Neural cell (in vitro differentiated cells): ENCODE measurements around the gene ZAR1. TPM values are rescaled to one million over a fixed set of nuclear protein-coding genes. Genes with fewer than 3 reads are reported as not detected.

Source experiments
- H2AFZ ChIP-seq: fragments of 200-600, 300-800 bp; sonication (generic), shearing (Covaris generic); 2 replicates; pipeline ENCODE4 v1.6.0; 2014; ENCODE audit warnings: low read depth, mild to moderate bottlenecking, antibody characterized with exemption, low read length, moderate library complexity
- H3F3A ChIP-seq: fragments of 200-600 bp; shearing (Covaris generic); 2 replicates; pipeline ENCODE4 v1.6.1; 2016; ENCODE audit warnings: mild to moderate bottlenecking, moderate library complexity, mixed read lengths, antibody characterized with exemption, low read length; ENCODE audit not compliant: insufficient read depth, poor library complexity, severe bottlenecking
- H3K27ac ChIP-seq: fragments of 200-600, 300-800 bp; sonication (generic), shearing (Covaris generic); 2 replicates; pipeline ENCODE4 v1.5.1; 2014; ENCODE audit warnings: mild to moderate bottlenecking, low read length, moderate library complexity
- H3K27me3 ChIP-seq: fragments of 300-800, 200-600 bp; sonication (generic), shearing (Covaris generic); 2 replicates; pipeline ENCODE4 v1.6.0; 2014; ENCODE audit warnings: mild to moderate bottlenecking, low read depth, low read length, moderate library complexity; ENCODE audit not compliant: insufficient read depth
- H3K36me3 ChIP-seq: fragments of 300-800, 200-600 bp; sonication (generic), shearing (Covaris generic); 2 replicates; pipeline ENCODE4 v1.5.1; 2014; ENCODE audit warnings: mild to moderate bottlenecking, antibody characterized with exemption, low read length, moderate library complexity; ENCODE audit not compliant: insufficient read depth
- H3K4me2 ChIP-seq: fragments of 300-800, 200-600 bp; sonication (generic), shearing (Covaris generic); 2 replicates; pipeline ENCODE4 v1.6.0; 2014; ENCODE audit warnings: mild to moderate bottlenecking, low read length
- H3K4me3 ChIP-seq: fragments of 300-800, 200-600 bp; sonication (generic), shearing (Covaris generic); 2 replicates; pipeline ENCODE4 v1.5.1; 2014; ENCODE audit warnings: mild to moderate bottlenecking, low read length, moderate library complexity
- H3K79me2 ChIP-seq: fragments of 200-600 bp; shearing (Covaris generic); replicated peaks from 2 replicates; pipeline ENCODE4 v1.6.0; 2014; ENCODE audit warnings: mild to moderate bottlenecking, low read length, moderate library complexity; ENCODE audit not compliant: insufficient read depth
- H3K9ac ChIP-seq: fragments of 300-800, 200-600 bp; sonication (generic), shearing (Covaris generic); 2 replicates; pipeline ENCODE4 v1.6.1; 2016; ENCODE audit warnings: mild to moderate bottlenecking, low read length, mixed read lengths
- H3K9me2 ChIP-seq: fragments of 200-600 bp; shearing (Covaris generic); 2 replicates; pipeline ENCODE4 v1.6.1; 2016; ENCODE audit warnings: mild to moderate bottlenecking, low read length, mixed read lengths; ENCODE audit not compliant: insufficient read depth
- H3K9me3 ChIP-seq: fragments of 200-600, 300-800 bp; sonication (generic), shearing (Covaris generic); 2 replicates; pipeline ENCODE4 v1.6.1; 2016; ENCODE audit warnings: mild to moderate bottlenecking, mixed run types, low read length, moderate library complexity, mixed read lengths
- H4K20me1 ChIP-seq: fragments of 200-600 bp; shearing (Covaris generic); 2 replicates; pipeline ENCODE4 v1.6.1; 2016; ENCODE audit warnings: mild to moderate bottlenecking, mixed run types; ENCODE audit not compliant: insufficient read depth
- EP300 ChIP-seq: fragments of 450-650 bp; conservative IDR thresholded peaks from 2 replicates; pipeline ENCODE4 v1.6.1; 2014; ENCODE audit warnings: antibody characterized with exemption, mild to moderate bottlenecking, moderate library complexity; ENCODE audit not compliant: poor library complexity, severe bottlenecking
- EZH2 ChIP-seq: fragments of 200-600, 300-800 bp; shearing (Covaris generic), sonication (generic); IDR thresholded peaks from 2 replicates; pipeline ENCODE4 v1.6.1; 2014; ENCODE audit warnings: antibody characterized with exemption, low read length, borderline replicate concordance, mild to moderate bottlenecking; ENCODE audit not compliant: insufficient read depth, poor library complexity, severe bottlenecking
- MXI1 ChIP-seq: fragments of 450-650 bp; conservative IDR thresholded peaks from 2 replicates; pipeline ENCODE4 v1.6.1; 2014; ENCODE audit warnings: antibody characterized with exemption, mild to moderate bottlenecking; ENCODE audit not compliant: poor library complexity, severe bottlenecking
- POLR2AphosphoS5 ChIP-seq: IDR thresholded peaks from 2 replicates; pipeline ENCODE4 v1.6.1; 2012
- RAD21 ChIP-seq: fragments of 450-650 bp; conservative IDR thresholded peaks from 2 replicates; pipeline ENCODE4 v1.6.1; 2014; ENCODE audit warnings: antibody characterized with exemption, mild to moderate bottlenecking, moderate library complexity
- SMC3 ChIP-seq: fragments of 450-650 bp; conservative IDR thresholded peaks from 2 replicates; pipeline ENCODE4 v1.6.1; 2014; ENCODE audit warnings: antibody characterized with exemption, mild to moderate bottlenecking, moderate library complexity; ENCODE audit not compliant: poor library complexity
- TAF1 ChIP-seq: IDR thresholded peaks from 2 replicates; pipeline ENCODE4 v1.6.1; 2012; ENCODE audit warnings: low read depth
- polyA plus RNA-seq: library from polyadenylated mRNA; depleted of rRNA; stranded (reverse); fragments of >200 nt; gene quantifications from 2 replicates; pipeline ENCODE4 v1.2.3, GENCODE V29; 2014
- TF ChIP-seq, protein P1 (sequence below): IDR thresholded peaks from 2 replicates; pipeline ENCODE4 v1.6.1; 2012; ENCODE audit warnings: borderline replicate concordance
- TF ChIP-seq, protein P2 (sequence below): fragments of 450-650 bp; IDR thresholded peaks from 2 replicates; pipeline ENCODE4 v1.5.1; 2014; ENCODE audit warnings: antibody characterized with exemption, mild to moderate bottlenecking, moderate library complexity; ENCODE audit not compliant: poor library complexity, severe bottlenecking

Gene ZAR1
- polyA plus RNA-seq, 1 donor from 2014 or later, result not detected

DNA sequence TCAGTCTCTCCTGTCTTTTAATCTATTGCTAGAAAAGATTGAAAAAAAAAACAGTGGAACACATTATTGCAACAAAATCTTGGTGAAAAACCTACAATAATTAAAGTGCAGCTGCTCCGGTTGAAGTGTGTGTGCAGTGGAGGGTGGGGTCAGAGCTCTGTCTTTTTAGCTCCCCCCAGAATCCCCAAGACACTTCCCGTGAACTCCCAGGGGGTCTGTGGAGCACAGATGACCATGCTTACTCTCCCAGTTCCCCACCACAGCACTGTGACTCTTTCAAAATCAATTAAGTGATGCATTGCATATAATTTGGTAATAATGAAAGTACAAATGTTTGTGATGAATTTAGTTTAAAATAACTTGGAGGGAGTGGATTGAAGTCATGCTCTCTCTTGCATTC, 22.6 kb upstream of the ZAR1 start:
- Histone ChIP-seq H3K9me3 (no peaks in the 10 kb centered on the region), H2AFZ (no peak overlapping the region), H3K27ac (no peak overlapping the region), H3K9ac (no peak overlapping the region), H4K20me1 (no peaks in the 10 kb centered on the region), H3K4me3 (no peak overlapping the region), H3K36me3 (no peaks in the 10 kb centered on the region), H3K9me2 (no peaks in the 10 kb centered on the region), H3F3A (no peaks in the 10 kb centered on the region), H3K79me2 (no peaks in the 10 kb centered on the region), H3K4me2 (no peak overlapping the region), H3K27me3 (no peaks in the 10 kb centered on the region)
- TF ChIP-seq MXI1 (no peak), SMC3 (no peak), EP300 (no peak), TAF1 (no peak), POLR2AphosphoS5 (no peak), RAD21 (no peak), EZH2 (no peak)
- TF ChIP-seq, protein P1, sequence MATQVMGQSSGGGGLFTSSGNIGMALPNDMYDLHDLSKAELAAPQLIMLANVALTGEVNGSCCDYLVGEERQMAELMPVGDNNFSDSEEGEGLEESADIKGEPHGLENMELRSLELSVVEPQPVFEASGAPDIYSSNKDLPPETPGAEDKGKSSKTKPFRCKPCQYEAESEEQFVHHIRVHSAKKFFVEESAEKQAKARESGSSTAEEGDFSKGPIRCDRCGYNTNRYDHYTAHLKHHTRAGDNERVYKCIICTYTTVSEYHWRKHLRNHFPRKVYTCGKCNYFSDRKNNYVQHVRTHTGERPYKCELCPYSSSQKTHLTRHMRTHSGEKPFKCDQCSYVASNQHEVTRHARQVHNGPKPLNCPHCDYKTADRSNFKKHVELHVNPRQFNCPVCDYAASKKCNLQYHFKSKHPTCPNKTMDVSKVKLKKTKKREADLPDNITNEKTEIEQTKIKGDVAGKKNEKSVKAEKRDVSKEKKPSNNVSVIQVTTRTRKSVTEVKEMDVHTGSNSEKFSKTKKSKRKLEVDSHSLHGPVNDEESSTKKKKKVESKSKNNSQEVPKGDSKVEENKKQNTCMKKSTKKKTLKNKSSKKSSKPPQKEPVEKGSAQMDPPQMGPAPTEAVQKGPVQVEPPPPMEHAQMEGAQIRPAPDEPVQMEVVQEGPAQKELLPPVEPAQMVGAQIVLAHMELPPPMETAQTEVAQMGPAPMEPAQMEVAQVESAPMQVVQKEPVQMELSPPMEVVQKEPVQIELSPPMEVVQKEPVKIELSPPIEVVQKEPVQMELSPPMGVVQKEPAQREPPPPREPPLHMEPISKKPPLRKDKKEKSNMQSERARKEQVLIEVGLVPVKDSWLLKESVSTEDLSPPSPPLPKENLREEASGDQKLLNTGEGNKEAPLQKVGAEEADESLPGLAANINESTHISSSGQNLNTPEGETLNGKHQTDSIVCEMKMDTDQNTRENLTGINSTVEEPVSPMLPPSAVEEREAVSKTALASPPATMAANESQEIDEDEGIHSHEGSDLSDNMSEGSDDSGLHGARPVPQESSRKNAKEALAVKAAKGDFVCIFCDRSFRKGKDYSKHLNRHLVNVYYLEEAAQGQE, result no peak
- TF ChIP-seq, protein P2, sequence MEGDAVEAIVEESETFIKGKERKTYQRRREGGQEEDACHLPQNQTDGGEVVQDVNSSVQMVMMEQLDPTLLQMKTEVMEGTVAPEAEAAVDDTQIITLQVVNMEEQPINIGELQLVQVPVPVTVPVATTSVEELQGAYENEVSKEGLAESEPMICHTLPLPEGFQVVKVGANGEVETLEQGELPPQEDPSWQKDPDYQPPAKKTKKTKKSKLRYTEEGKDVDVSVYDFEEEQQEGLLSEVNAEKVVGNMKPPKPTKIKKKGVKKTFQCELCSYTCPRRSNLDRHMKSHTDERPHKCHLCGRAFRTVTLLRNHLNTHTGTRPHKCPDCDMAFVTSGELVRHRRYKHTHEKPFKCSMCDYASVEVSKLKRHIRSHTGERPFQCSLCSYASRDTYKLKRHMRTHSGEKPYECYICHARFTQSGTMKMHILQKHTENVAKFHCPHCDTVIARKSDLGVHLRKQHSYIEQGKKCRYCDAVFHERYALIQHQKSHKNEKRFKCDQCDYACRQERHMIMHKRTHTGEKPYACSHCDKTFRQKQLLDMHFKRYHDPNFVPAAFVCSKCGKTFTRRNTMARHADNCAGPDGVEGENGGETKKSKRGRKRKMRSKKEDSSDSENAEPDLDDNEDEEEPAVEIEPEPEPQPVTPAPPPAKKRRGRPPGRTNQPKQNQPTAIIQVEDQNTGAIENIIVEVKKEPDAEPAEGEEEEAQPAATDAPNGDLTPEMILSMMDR, result no peak

DNA sequence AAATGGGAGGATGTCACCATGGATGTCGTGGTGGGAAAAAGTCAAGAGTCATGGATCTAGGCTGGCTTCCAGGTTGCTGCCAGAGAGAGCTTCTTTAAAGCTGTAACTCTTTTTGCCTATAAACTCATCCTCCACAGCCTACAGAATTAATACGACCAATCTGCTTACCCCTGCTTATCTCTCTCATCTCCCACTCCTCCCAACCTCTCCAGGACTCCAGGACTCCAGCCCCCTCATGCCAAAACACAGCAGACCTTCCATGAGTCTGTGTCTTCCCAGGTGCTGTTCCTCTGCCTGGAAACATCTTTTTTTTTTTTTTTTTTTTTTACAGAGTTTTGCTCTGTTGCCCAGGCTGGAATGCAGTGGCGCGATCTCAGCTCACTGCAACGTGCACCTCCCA, 22.2 kb upstream of the ZAR1 start:
- H3K9me2 ChIP-seq, result no peaks in the 10 kb centered on the region
- no peaks in the 10 kb centered on the region for H3K9me3 ChIP-seq
- TF ChIP-seq EP300, result no peak
- TF ChIP-seq, protein P2, result no peak
- TF ChIP-seq, protein P1, result no peak
- no peak for TF ChIP-seq EZH2
- TF ChIP-seq SMC3, result no peak
- no peak overlapping the region for H3K27ac ChIP-seq
- H3K36me3 ChIP-seq, result no peaks in the 10 kb centered on the region
- H3K9ac ChIP-seq, result no peak overlapping the region
- H3K4me2 ChIP-seq, result no peak overlapping the region
- no peaks in the 10 kb centered on the region for H3K79me2 ChIP-seq
- H3F3A ChIP-seq, result no peaks in the 10 kb centered on the region
- H3K4me3 ChIP-seq, result no peak overlapping the region
- H3K27me3 ChIP-seq, result no peaks in the 10 kb centered on the region
- no peaks in the 10 kb centered on the region for H4K20me1 ChIP-seq
- H2AFZ ChIP-seq, result no peak overlapping the region
